ENCODE results near the gene RYR2. TPM values are rescaled to one million over a fixed set of nuclear protein-coding genes. Genes with fewer than 3 reads are reported as not detected.

RYR2 gene
- polyA plus RNA-seq, 1 experiment, result not detected

GRCh38 chr1:237166593-237167101 is 124.7 kb downstream of the RYR2 start:
- Histone ChIP-seq H3K4me3 (ENCODE audit: low read depth, low read length) (no peak overlapping the region), H3K27ac (ENCODE audit: low read depth, low read length) (no peak overlapping the region), H3K9me3 (ENCODE audit: control insufficient read depth, insufficient read depth, low read length) (peaks cover 4% of the 10 kb centered on the region; the same call in 1 of the 2 replicates), H3K27me3 (ENCODE audit: control insufficient read depth, insufficient read depth, low read length) (no peaks in the 10 kb centered on the region)
- no peak for DNase-seq (ENCODE audit: low read depth, low spot score)
- CTCF ChIA-PET, result no interaction called here
- no peak for TF ChIP-seq CTCF (IDR thresholded peaks at IDR 0.05; ENCODE audit: low read depth, low read length)
- POLR2A ChIA-PET, result no interaction called here

- ChIA-PET CTCF (no interaction called here), POLR2A (no interaction called here)
- no peaks in the 10 kb centered on the region for H3K27me3 ChIP-seq (ENCODE audit: control insufficient read depth, insufficient read depth, low read length)
- peaks cover 4% of the 10 kb centered on the region; the same call in 1 of the 2 replicates for H3K9me3 ChIP-seq (ENCODE audit: control insufficient read depth, insufficient read depth, low read length)
- no peak overlapping the region for H3K4me3 ChIP-seq (ENCODE audit: low read depth, low read length)
- DNase-seq (ENCODE audit: low read depth, low spot score), result no peak
- TF ChIP-seq CTCF (IDR thresholded peaks at IDR 0.05; ENCODE audit: low read depth, low read length), result no peak
- no peak overlapping the region for H3K27ac ChIP-seq (ENCODE audit: low read depth, low read length)
These were observed 128.2 kb downstream of the RYR2 start for GRCh38 chr1:237170149-237170548.

GRCh38 chr1:237171454-237172117 is 129.6 kb downstream of the RYR2 start:
- Histone ChIP-seq H3K27ac (ENCODE audit: low read depth, low read length) (no peak overlapping the region), H3K27me3 (ENCODE audit: control insufficient read depth, insufficient read depth, low read length) (no peaks in the 10 kb centered on the region), H3K4me3 (ENCODE audit: low read depth, low read length) (no peak overlapping the region), H3K9me3 (ENCODE audit: control insufficient read depth, insufficient read depth, low read length) (peaks cover 4% of the 10 kb centered on the region; the same call in 1 of the 2 replicates)
- ChIA-PET CTCF (no interaction called here), POLR2A (no interaction called here)
- no peak for TF ChIP-seq CTCF (IDR thresholded peaks at IDR 0.05; ENCODE audit: low read depth, low read length)
- no peak for DNase-seq (ENCODE audit: low read depth, low spot score)

- H3K27ac ChIP-seq (ENCODE audit: low read depth, low read length), result no peak overlapping the region
- H3K4me3 ChIP-seq (ENCODE audit: low read depth, low read length), result no peak overlapping the region
- ChIA-PET CTCF (no interaction called here), POLR2A (no interaction called here)
- no peaks in the 10 kb centered on the region for H3K27me3 ChIP-seq (ENCODE audit: control insufficient read depth, insufficient read depth, low read length)
- DNase-seq (ENCODE audit: low read depth, low spot score), result no peak
- no peak for TF ChIP-seq CTCF (IDR thresholded peaks at IDR 0.05; ENCODE audit: low read depth, low read length)
- H3K9me3 ChIP-seq (ENCODE audit: control insufficient read depth, insufficient read depth, low read length), result peaks cover 4% of the 10 kb centered on the region; the same call in 1 of the 2 replicates
These were observed 130.1 kb downstream of the RYR2 start for GRCh38 chr1:237172118-237172485.

- ChIA-PET CTCF (no interaction called here), POLR2A (no interaction called here)
- TF ChIP-seq CTCF (IDR thresholded peaks at IDR 0.05; ENCODE audit: low read depth, low read length), result no peak
- Histone ChIP-seq H3K4me3 (ENCODE audit: low read depth, low read length) (no peak overlapping the region), H3K27me3 (ENCODE audit: control insufficient read depth, insufficient read depth, low read length) (no peaks in the 10 kb centered on the region), H3K27ac (ENCODE audit: low read depth, low read length) (no peak overlapping the region), H3K9me3 (ENCODE audit: control insufficient read depth, insufficient read depth, low read length) (peaks cover 5% of the 10 kb centered on the region; the same call in 1 of the 2 replicates)
- DNase-seq (ENCODE audit: low read depth, low spot score), result no peak
These were observed 137.5 kb downstream of the RYR2 start for GRCh38 chr1:237179503-237179902.

All from AG04450 (cell line).